Fibroblast of skin of scalp (primary cell): ENCODE data around the gene KHDC4.
"Not testable (repeated sequence)": the region's sequence is repeated elsewhere in the genome, so short reads cannot be mapped to it uniquely, and the experiment has no call there.

Experiments
- DNase-seq: peaks from one replicate; pipeline ENCODE4 v3.0.0-alpha.2; 2013

Gene KHDC4

GRCh38 chr1:155940993-155941844, 7.0 kb upstream of the KHDC4 start, which contains the start of gene RXFP4:
TSS of gene RXFP4 (plus strand) at chr1:155941638. CDS start at chr1:155941710, 72 bp downstream.
- DNase-seq, result no peak

- DNase-seq, result peak; percentile 80
These were observed 6.3 kb upstream of the KHDC4 start for GRCh38 chr1:155940482-155940992.

- peak; percentile 87 for DNase-seq
These were observed 4.0 kb upstream of the KHDC4 start for GRCh38 chr1:155938220-155938627.

GRCh38 chr1:155934936-155935590, 850 bp upstream of the KHDC4 start:
- DNase-seq, result no peak

- DNase-seq, result no peak
These were observed 569 bp downstream of the KHDC4 start for GRCh38 chr1:155933591-155934096.

GRCh38 chr1:155932487-155932886, 1.7 kb downstream of the KHDC4 start:
- no peak for DNase-seq

GRCh38 chr1:155932081-155932480, 2.1 kb downstream of the KHDC4 start:
- DNase-seq, result no peak

GRCh38 chr1:155931332-155932038, 2.7 kb downstream of the KHDC4 start:
- no peak for DNase-seq

- DNase-seq, result not testable (repeated sequence)
These were observed 3.5 kb downstream of the KHDC4 start for GRCh38 chr1:155930725-155931124.

- no peak for DNase-seq
These were observed 5.2 kb downstream of the KHDC4 start for GRCh38 chr1:155929057-155929456.

GRCh38 chr1:155925506-155925905, 8.7 kb downstream of the KHDC4 start:
- no peak for DNase-seq

- no peak for DNase-seq
These were observed 13.5 kb downstream of the KHDC4 start for GRCh38 chr1:155920717-155921116.

GRCh38 chr1:155919801-155920200, 14.4 kb downstream of the KHDC4 start:
- DNase-seq, result no peak

- DNase-seq, result no peak
These were observed 15.6 kb downstream of the KHDC4 start for GRCh38 chr1:155918660-155919059.

GRCh38 chr1:155913969-155914757, 20.1 kb downstream of the KHDC4 start:
- peak; percentile 39 for DNase-seq

GRCh38 chr1:155912056-155912536, 22.1 kb downstream of the KHDC4 start:
- no peak for DNase-seq

- DNase-seq, result peak; percentile 81
These were observed 22.8 kb downstream of the KHDC4 start, which contains the start of gene RIT1 for GRCh38 chr1:155911156-155912055. TSS of gene RIT1 (minus strand) at chr1:155911349. CDS start at chr1:155910761, 588 bp downstream.

- DNase-seq, result peak; percentile 40
These were observed 23.5 kb downstream of the KHDC4 start for GRCh38 chr1:155910621-155911121.

- DNase-seq, result peak; percentile 27
These were observed 24.3 kb downstream of the KHDC4 start for GRCh38 chr1:155909894-155910293.

GRCh38 chr1:155904261-155904660, 30.0 kb downstream of the KHDC4 start:
- DNase-seq, result no peak
